Measurements from ENCODE around the gene GDPD2.

- TF ChIP-seq CREB5 (CRISPR knock-in tag; IDR thresholded peaks at IDR 0.05; ENCODE audit: low read depth) (no peak), POU6F1 (CRISPR knock-in tag; IDR thresholded peaks at IDR 0.05; ENCODE audit: borderline replicate concordance, low read depth) (no peak), RARB (CRISPR knock-in tag; IDR thresholded peaks at IDR 0.05) (no peak), ZFP3 (CRISPR knock-in tag; IDR thresholded peaks at IDR 0.05) (no peak), ZNF8 (CRISPR knock-in tag; IDR thresholded peaks at IDR 0.05) (no peak), BACH2 (CRISPR knock-in tag; IDR thresholded peaks at IDR 0.05; ENCODE audit: borderline replicate concordance) (no peak), TSHZ2 (CRISPR knock-in tag; IDR thresholded peaks at IDR 0.05) (no peak), GLIS3 (CRISPR knock-in tag; IDR thresholded peaks at IDR 0.05) (no peak), PATZ1 (CRISPR knock-in tag; IDR thresholded peaks at IDR 0.05; ENCODE audit: borderline replicate concordance) (no peak), OSR1 (CRISPR knock-in tag; IDR thresholded peaks at IDR 0.05) (no peak)
These were observed 22.8 kb downstream of the GDPD2 start for GRCh38 chrX:70445951-70446350.
